ENCODE measurements around the gene LRWD1.
"Not testable (repeated sequence)": the region's sequence is repeated elsewhere in the genome, so short reads cannot be mapped to it uniquely, and the experiment has no call there.

LRWD1 gene

DNA sequence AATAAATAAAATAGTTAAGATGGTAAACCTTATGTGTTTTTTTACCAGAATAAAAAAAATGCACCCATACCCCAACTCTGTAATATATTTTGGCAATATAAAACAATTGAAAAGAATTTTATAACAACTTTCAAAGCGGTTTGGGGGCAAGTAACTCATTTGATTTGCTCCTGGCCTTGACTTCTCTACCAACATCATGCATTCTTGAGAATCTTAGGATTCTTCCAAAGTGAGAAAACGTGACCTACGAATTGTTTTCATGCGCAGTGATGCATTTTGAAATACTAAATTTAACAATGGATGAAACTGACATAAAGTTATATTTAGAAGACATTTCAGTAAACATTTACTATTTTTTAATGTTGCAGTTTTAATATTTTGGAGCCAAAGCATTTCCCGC, 56.0 kb downstream of the LRWD1 start:
- not testable (repeated sequence) for H3K4me1 Mint-ChIP-seq, DNase-seq, H3K9me3 Mint-ChIP-seq, ATAC-seq, H3K27me3 Mint-ChIP-seq, H3K27ac Mint-ChIP-seq, H3K4me3 Mint-ChIP-seq
